VCaP (cell line): ENCODE results near the gene SHISAL1.

Source experiments
- H3K27ac ChIP-seq: fragments of 450-650 bp; 2 replicates; pipeline ENCODE4 v1.5.1; 2017
- TF ChIP-seq, protein P1 (sequence below): fragments of 450-650 bp; conservative IDR thresholded peaks from 2 replicates; pipeline ENCODE4 v1.5.1; 2017; ENCODE audit warnings: mild to moderate bottlenecking, moderate library complexity

Gene SHISAL1

DNA sequence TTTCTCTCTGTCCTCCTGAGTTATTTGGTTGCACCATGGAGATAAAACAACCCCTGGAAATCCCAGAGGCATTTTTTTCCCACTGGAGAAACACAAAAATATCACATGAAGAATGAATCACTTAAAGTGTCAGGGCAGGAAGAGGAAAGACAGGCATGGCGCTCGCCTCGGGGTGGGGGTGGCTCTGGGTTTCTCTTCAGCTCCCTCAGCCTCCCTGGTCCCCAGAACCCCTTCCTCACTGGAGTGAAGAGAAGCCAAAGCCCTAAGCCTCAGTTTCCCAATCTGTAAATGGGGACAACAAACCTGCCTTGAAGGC, 938 bp downstream of the SHISAL1 start:
- TF ChIP-seq, protein P1, sequence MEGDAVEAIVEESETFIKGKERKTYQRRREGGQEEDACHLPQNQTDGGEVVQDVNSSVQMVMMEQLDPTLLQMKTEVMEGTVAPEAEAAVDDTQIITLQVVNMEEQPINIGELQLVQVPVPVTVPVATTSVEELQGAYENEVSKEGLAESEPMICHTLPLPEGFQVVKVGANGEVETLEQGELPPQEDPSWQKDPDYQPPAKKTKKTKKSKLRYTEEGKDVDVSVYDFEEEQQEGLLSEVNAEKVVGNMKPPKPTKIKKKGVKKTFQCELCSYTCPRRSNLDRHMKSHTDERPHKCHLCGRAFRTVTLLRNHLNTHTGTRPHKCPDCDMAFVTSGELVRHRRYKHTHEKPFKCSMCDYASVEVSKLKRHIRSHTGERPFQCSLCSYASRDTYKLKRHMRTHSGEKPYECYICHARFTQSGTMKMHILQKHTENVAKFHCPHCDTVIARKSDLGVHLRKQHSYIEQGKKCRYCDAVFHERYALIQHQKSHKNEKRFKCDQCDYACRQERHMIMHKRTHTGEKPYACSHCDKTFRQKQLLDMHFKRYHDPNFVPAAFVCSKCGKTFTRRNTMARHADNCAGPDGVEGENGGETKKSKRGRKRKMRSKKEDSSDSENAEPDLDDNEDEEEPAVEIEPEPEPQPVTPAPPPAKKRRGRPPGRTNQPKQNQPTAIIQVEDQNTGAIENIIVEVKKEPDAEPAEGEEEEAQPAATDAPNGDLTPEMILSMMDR = no peak
- no peak overlapping the region for H3K27ac ChIP-seq

DNA sequence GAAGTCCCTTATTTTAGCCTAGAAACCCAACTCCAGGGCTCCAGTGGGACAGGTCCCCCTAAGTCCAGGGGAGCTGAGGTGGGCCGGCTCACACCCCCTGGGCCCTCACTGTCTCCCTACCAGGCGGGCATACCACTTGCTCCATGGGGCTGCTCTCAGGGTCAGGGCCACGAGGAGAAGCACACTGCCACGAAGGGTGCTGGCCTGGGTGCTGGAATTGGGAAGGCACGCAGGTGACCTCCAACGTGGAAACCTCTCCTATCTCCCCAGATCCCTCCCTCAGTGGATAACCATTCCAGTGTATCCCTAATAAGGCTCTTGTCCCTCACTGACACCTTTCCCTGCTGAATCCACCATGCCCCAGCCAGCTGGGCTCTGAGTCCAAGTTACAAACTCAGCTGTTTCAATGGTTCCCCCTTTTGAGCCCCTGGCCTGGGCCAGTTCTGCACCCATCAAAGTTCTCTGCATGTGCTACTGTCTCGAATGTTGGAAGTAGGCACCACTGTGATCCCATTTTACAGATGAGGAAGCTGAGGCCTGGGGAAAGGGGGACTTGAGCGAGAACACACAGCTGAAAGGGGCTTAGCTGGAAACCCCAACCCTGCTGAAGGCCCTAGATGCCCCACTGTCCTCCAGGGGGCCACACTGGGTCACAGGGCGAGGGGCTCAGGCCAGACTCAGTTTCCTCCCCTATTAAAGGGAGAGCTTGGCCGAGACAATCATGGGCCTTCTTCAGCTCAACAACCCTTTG, 1.5 kb downstream of the SHISAL1 start:
- H3K27ac ChIP-seq = no peak overlapping the region
- TF ChIP-seq, protein P1 = no peak

DNA sequence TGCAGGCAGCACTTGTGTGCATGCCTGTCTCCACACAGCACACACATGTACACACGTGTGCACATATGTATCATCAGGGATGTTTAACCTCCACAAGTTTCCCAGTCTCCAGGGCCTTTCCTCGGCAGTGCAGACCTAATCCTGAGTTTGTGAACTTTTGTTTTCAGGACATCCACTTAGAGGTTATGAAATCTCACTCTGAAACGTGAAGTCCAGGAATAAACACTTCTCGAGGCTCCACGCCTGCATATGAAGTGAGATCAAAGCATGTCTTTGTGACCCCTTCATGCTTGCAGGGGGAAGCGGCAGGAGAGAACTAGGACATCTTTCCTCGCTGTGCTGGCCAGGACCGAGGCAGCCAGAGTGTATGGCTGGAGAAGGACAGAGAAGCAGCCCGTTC, 3.1 kb downstream of the SHISAL1 start:
- TF ChIP-seq, protein P1 = no peak
- H3K27ac ChIP-seq = no peak overlapping the region

DNA sequence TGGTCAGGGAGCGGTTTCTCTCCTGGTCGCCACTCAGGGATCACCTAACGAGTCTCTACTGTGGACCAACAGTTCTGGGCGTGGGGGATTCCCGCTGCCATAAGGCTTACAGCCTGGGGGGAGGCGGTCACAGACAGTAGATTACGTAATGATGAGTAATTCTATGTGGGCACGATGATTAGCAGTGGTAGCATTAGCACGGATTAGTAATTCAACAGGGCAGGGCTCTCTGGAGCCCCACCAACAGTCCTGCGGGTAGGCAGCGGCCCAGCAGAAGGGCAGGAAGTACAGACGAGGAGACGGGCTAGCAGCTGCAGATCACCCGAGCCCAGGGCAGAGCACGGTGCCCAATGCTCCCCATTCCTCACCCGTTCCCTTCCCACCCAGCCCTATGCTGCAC, 3.6 kb downstream of the SHISAL1 start:
- TF ChIP-seq, protein P1 = no peak
- no peak overlapping the region for H3K27ac ChIP-seq

- TF ChIP-seq, protein P1 = no peak
- no peak overlapping the region for H3K27ac ChIP-seq
Observed at GRCh38 chr22:44307509-44308169, 5.1 kb downstream of the SHISAL1 start.

- H3K27ac ChIP-seq = no peak overlapping the region
- TF ChIP-seq, protein P1 = no peak
Observed at GRCh38 chr22:44305888-44306287, 6.9 kb downstream of the SHISAL1 start.

GRCh38 chr22:44305455-44305854, 7.3 kb downstream of the SHISAL1 start:
- no peak overlapping the region for H3K27ac ChIP-seq
- TF ChIP-seq, protein P1 = no peak
